HepG2 (cell line): Measurements from ENCODE around the gene ZFAND2B. TPM values are rescaled to one million over a fixed set of nuclear protein-coding genes. Genes with fewer than 3 reads are reported as not detected.

Experiments
- FOXC1 ChIP-seq: sonication (generic); formaldehyde crosslinking; IDR thresholded peaks from 2 replicates; pipeline ENCODE4 v1.8.0; 2022; ENCODE audit warnings: mild to moderate bottlenecking, missing genetic modification reagents, borderline replicate concordance
- HCFC1 ChIP-seq: fragments of 150-350 bp; IDR thresholded peaks from 2 replicates; pipeline ENCODE4 v1.6.1; 2014; ENCODE audit warnings: low read depth, low read length
- MXI1 ChIP-seq: IDR thresholded peaks from 3 replicates; pipeline ENCODE4 v1.6.1; 2012; ENCODE audit warnings: low read depth, low read length, inconsistent platforms, borderline replicate concordance
- PRPF4 ChIP-seq: fragments of 200-400 bp; formaldehyde crosslinking; IDR thresholded peaks from 2 replicates; pipeline ENCODE4 v1.6.1; 2016; ENCODE audit warnings: low read length, low read depth; ENCODE audit not compliant: poor library complexity, severe bottlenecking
- PTBP1 ChIP-seq: fragments of 200-400 bp; formaldehyde crosslinking; IDR thresholded peaks from 2 replicates; pipeline ENCODE4 v1.6.1; 2018; ENCODE audit warnings: low read length, low read depth; ENCODE audit not compliant: poor library complexity, severe bottlenecking
- RCOR2 ChIP-seq: IDR thresholded peaks from 2 replicates; pipeline ENCODE4 v1.6.1; 2016; ENCODE audit warnings: missing biosample characterization, missing genetic modification reagents
- RFXAP ChIP-seq: sonication (generic); formaldehyde crosslinking; IDR thresholded peaks from 2 replicates; pipeline ENCODE4 v1.4.0; 2020; ENCODE audit warnings: missing genetic modification reagents, borderline replicate concordance
- SOX6 ChIP-seq, 2 experiments: fragments of 450-650 bp in 1 of 2; sonication (generic) in 1 of 2; formaldehyde crosslinking in 1 of 2; IDR thresholded peaks; 2 replicates each; pipeline versions ENCODE4 v1.4.0 to v1.6.1; 2017 to 2020; ENCODE audit warnings: antibody characterized with exemption in 1 of 2, mild to moderate bottlenecking in 1 of 2, missing genetic modification reagents in 1 of 2
- ZEB1 ChIP-seq: IDR thresholded peaks from 2 replicates; pipeline ENCODE4 v1.6.1; 2012; ENCODE audit warnings: mild to moderate bottlenecking, low read depth, inconsistent platforms; ENCODE audit not compliant: insufficient replicate concordance
- ZNF121 ChIP-seq: sonication (generic); formaldehyde crosslinking; IDR thresholded peaks from 2 replicates; pipeline ENCODE4 v1.5.0; 2020; ENCODE audit warnings: mild to moderate bottlenecking, missing genetic modification reagents
- ZNF34 ChIP-seq: sonication (generic); formaldehyde crosslinking; IDR thresholded peaks from 2 replicates; pipeline ENCODE4 v1.4.0; 2020; ENCODE audit warnings: mild to moderate bottlenecking, missing genetic modification reagents, borderline replicate concordance
- ZNF598 ChIP-seq: sonication (generic); formaldehyde crosslinking; IDR thresholded peaks from 2 replicates; pipeline ENCODE4 v1.5.1; 2020; ENCODE audit warnings: mild to moderate bottlenecking, missing genetic modification reagents, borderline replicate concordance
- polyA plus RNA-seq, 8 experiments: library from polyadenylated mRNA; depleted of rRNA in 3 of 8; stranded (reverse) in 7 of 8; unstranded in 1 of 8; fragments of >200 nt; fragmentation: Illumina TruSeq in 4 of 8; extraction: Trizol in 4 of 8; gene quantifications; 2 replicates each; pipeline versions ENCODE4 v1.2.1 to v1.2.3, GENCODE V29; 2011 to 2016; ENCODE audit warnings: low read depth in 4 of 8, missing spikeins in 1 of 8, mixed read lengths in 1 of 8; ENCODE audit not compliant: insufficient read depth in 1 of 8
- total RNA-seq, 5 experiments: library from RNA; depleted of rRNA; stranded (reverse); fragments of >200 nt; fragmentation: Illumina TruSeq; extraction: Trizol; gene quantifications; 2 replicates each; pipeline ENCODE4 v1.2.3, GENCODE V29; 2016; ENCODE audit warnings: low read depth in 1 of 5
- TF ChIP-seq, protein P1 (sequence below): sonication (generic); formaldehyde crosslinking; IDR thresholded peaks from 2 replicates; pipeline ENCODE4 v1.5.0; 2020; ENCODE audit warnings: mild to moderate bottlenecking, missing genetic modification reagents
- TF ChIP-seq, protein P2 (sequence below): sonication (generic); formaldehyde crosslinking; IDR thresholded peaks from 2 replicates; pipeline ENCODE4 v1.4.0; 2020; ENCODE audit warnings: missing genetic modification reagents, mild to moderate bottlenecking, borderline replicate concordance
- TF ChIP-seq, protein P3 (sequence below): sonication (generic); formaldehyde crosslinking; IDR thresholded peaks from 2 replicates; pipeline ENCODE4 v1.4.0; 2020; ENCODE audit warnings: missing genetic modification reagents
- TF ChIP-seq, protein P4 (sequence below): sonication (generic); formaldehyde crosslinking; IDR thresholded peaks from 2 replicates; pipeline ENCODE4 v1.5.0; 2020; ENCODE audit warnings: mild to moderate bottlenecking, missing genetic modification reagents

ZFAND2B gene
- total and polyA plus RNA-seq, 2 of the 13 experiments (the other 11 are each of a cell fraction or from before 2014, with no cell fraction given), result 53.3 to 115 TPM

- TF ChIP-seq, protein P1, sequence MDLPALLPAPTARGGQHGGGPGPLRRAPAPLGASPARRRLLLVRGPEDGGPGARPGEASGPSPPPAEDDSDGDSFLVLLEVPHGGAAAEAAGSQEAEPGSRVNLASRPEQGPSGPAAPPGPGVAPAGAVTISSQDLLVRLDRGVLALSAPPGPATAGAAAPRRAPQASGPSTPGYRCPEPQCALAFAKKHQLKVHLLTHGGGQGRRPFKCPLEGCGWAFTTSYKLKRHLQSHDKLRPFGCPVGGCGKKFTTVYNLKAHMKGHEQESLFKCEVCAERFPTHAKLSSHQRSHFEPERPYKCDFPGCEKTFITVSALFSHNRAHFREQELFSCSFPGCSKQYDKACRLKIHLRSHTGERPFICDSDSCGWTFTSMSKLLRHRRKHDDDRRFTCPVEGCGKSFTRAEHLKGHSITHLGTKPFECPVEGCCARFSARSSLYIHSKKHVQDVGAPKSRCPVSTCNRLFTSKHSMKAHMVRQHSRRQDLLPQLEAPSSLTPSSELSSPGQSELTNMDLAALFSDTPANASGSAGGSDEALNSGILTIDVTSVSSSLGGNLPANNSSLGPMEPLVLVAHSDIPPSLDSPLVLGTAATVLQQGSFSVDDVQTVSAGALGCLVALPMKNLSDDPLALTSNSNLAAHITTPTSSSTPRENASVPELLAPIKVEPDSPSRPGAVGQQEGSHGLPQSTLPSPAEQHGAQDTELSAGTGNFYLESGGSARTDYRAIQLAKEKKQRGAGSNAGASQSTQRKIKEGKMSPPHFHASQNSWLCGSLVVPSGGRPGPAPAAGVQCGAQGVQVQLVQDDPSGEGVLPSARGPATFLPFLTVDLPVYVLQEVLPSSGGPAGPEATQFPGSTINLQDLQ (CRISPR knock-in tag), result no peak
- TF ChIP-seq, protein P2, sequence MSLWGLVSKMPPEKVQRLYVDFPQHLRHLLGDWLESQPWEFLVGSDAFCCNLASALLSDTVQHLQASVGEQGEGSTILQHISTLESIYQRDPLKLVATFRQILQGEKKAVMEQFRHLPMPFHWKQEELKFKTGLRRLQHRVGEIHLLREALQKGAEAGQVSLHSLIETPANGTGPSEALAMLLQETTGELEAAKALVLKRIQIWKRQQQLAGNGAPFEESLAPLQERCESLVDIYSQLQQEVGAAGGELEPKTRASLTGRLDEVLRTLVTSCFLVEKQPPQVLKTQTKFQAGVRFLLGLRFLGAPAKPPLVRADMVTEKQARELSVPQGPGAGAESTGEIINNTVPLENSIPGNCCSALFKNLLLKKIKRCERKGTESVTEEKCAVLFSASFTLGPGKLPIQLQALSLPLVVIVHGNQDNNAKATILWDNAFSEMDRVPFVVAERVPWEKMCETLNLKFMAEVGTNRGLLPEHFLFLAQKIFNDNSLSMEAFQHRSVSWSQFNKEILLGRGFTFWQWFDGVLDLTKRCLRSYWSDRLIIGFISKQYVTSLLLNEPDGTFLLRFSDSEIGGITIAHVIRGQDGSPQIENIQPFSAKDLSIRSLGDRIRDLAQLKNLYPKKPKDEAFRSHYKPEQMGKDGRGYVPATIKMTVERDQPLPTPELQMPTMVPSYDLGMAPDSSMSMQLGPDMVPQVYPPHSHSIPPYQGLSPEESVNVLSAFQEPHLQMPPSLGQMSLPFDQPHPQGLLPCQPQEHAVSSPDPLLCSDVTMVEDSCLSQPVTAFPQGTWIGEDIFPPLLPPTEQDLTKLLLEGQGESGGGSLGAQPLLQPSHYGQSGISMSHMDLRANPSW (CRISPR knock-in tag), result no peak
- TF ChIP-seq, protein P3, sequence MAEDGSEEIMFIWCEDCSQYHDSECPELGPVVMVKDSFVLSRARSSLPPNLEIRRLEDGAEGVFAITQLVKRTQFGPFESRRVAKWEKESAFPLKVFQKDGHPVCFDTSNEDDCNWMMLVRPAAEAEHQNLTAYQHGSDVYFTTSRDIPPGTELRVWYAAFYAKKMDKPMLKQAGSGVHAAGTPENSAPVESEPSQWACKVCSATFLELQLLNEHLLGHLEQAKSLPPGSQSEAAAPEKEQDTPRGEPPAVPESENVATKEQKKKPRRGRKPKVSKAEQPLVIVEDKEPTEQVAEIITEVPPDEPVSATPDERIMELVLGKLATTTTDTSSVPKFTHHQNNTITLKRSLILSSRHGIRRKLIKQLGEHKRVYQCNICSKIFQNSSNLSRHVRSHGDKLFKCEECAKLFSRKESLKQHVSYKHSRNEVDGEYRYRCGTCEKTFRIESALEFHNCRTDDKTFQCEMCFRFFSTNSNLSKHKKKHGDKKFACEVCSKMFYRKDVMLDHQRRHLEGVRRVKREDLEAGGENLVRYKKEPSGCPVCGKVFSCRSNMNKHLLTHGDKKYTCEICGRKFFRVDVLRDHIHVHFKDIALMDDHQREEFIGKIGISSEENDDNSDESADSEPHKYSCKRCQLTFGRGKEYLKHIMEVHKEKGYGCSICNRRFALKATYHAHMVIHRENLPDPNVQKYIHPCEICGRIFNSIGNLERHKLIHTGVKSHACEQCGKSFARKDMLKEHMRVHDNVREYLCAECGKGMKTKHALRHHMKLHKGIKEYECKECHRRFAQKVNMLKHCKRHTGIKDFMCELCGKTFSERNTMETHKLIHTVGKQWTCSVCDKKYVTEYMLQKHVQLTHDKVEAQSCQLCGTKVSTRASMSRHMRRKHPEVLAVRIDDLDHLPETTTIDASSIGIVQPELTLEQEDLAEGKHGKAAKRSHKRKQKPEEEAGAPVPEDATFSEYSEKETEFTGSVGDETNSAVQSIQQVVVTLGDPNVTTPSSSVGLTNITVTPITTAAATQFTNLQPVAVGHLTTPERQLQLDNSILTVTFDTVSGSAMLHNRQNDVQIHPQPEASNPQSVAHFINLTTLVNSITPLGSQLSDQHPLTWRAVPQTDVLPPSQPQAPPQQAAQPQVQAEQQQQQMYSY (CRISPR knock-in tag), result no peak
- TF ChIP-seq SOX6 (IDR thresholded peaks at IDR 0.05) (no peak), SOX6 (CRISPR knock-in tag; IDR thresholded peaks at IDR 0.05) (peak; percentile 87), RCOR2 (CRISPR knock-in tag) (peak; percentile 57; the same call in 1 of the 2 replicates), PRPF4 (no peak), ZNF34 (CRISPR knock-in tag) (no peak), FOXC1 (CRISPR knock-in tag) (peak; percentile 4; the same call in 1 of the 2 replicates), RFXAP (CRISPR knock-in tag) (peak; percentile 73; the same call in 1 of the 2 replicates), ZNF598 (no peak), MXI1 (peak; percentile 52; the same call in 1 of the 3 replicates), ZNF121 (CRISPR knock-in tag) (peak; percentile 77), PTBP1 (no peak), ZEB1 (no peak), HCFC1 (no peak)
- TF ChIP-seq, protein P4, sequence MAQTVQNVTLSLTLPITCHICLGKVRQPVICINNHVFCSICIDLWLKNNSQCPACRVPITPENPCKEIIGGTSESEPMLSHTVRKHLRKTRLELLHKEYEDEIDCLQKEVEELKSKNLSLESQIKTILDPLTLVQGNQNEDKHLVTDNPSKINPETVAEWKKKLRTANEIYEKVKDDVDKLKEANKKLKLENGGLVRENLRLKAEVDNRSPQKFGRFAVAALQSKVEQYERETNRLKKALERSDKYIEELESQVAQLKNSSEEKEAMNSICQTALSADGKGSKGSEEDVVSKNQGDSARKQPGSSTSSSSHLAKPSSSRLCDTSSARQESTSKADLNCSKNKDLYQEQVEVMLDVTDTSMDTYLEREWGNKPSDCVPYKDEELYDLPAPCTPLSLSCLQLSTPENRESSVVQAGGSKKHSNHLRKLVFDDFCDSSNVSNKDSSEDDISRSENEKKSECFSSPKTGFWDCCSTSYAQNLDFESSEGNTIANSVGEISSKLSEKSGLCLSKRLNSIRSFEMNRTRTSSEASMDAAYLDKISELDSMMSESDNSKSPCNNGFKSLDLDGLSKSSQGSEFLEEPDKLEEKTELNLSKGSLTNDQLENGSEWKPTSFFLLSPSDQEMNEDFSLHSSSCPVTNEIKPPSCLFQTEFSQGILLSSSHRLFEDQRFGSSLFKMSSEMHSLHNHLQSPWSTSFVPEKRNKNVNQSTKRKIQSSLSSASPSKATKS (CRISPR knock-in tag), result no peak
These were observed 1.5 kb downstream of the ZFAND2B start (continued) for GRCh38 chr2:219207884-219208740.
